Loucy (cell line): ENCODE results near the gene FNDC3A.
A peak's percentile ranks its signal among the peaks of the same experiment; 100 is the strongest.

Source experiments
- H2AFZ ChIP-seq: fragments of 200-600 bp; sonication (generic); 2 replicates; pipeline ENCODE4 v1.6.0; 2016; ENCODE audit warnings: antibody characterized with exemption, mild to moderate bottlenecking, low read length, moderate library complexity
- H3F3A ChIP-seq: fragments of 200-600 bp; 2 replicates; pipeline ENCODE4 v1.6.0; 2016; ENCODE audit warnings: antibody characterized with exemption, low read depth, mild to moderate bottlenecking
- H3K27me3 ChIP-seq: fragments of 200-600 bp; sonication (generic); 2 replicates; pipeline ENCODE4 v1.6.1; 2014; ENCODE audit warnings: low read length, mild to moderate bottlenecking; ENCODE audit not compliant: insufficient read depth, poor library complexity, severe bottlenecking
- H3K36me3 ChIP-seq: fragments of 200-600 bp; sonication (generic); 2 replicates; pipeline ENCODE4 v1.6.1; 2016; ENCODE audit warnings: low read length; ENCODE audit not compliant: insufficient read depth
- H3K4me1 ChIP-seq: fragments of 200-600 bp; sonication (generic); 2 replicates; pipeline ENCODE4 v1.5.1; 2014; ENCODE audit warnings: low read length, mild to moderate bottlenecking; ENCODE audit not compliant: insufficient read depth, poor library complexity, severe bottlenecking
- H3K4me2 ChIP-seq: fragments of 200-600 bp; sonication (generic); 2 replicates; pipeline ENCODE4 v1.6.0; 2014; ENCODE audit warnings: antibody characterized with exemption, low read length, low read depth, mild to moderate bottlenecking; ENCODE audit not compliant: poor library complexity, severe bottlenecking
- H3K4me3 ChIP-seq: fragments of 200-600 bp; sonication (generic); 2 replicates; pipeline ENCODE4 v1.5.1; 2014; ENCODE audit warnings: low read length, mild to moderate bottlenecking, mixed read lengths; ENCODE audit not compliant: poor library complexity, severe bottlenecking
- H3K79me2 ChIP-seq: fragments of 200-600 bp; sonication (generic); 2 replicates; pipeline ENCODE4 v1.6.1; 2014; ENCODE audit warnings: low read length; ENCODE audit not compliant: insufficient read depth
- H3K9ac ChIP-seq: fragments of 200-600 bp; sonication (generic); 2 replicates; pipeline ENCODE4 v1.6.0; 2014; ENCODE audit warnings: mild to moderate bottlenecking, low read depth, low read length, moderate library complexity; ENCODE audit not compliant: poor library complexity, severe bottlenecking
- H3K9me2 ChIP-seq: fragments of 200-600 bp; sonication (generic); replicated peaks from 2 replicates; pipeline ENCODE4 v1.6.1; 2016; ENCODE audit warnings: low read depth, low read length, mixed read lengths
- H3K9me3 ChIP-seq: fragments of 200-600 bp; sonication (generic); 2 replicates; pipeline ENCODE4 v1.6.1; 2014; ENCODE audit warnings: mild to moderate bottlenecking, antibody characterized with exemption, low read length, low read depth; ENCODE audit not compliant: insufficient read depth
- H4K20me1 ChIP-seq: fragments of 200-600 bp; sonication (generic); 2 replicates; pipeline ENCODE4 v1.6.0; 2014; ENCODE audit warnings: antibody characterized with exemption, low read length, mild to moderate bottlenecking; ENCODE audit not compliant: insufficient read depth, poor library complexity, severe bottlenecking
- CTCF ChIP-seq: fragments of 200-600 bp; sonication (generic); conservative IDR thresholded peaks from 2 replicates; pipeline ENCODE4 v1.5.1; 2014; ENCODE audit warnings: mild to moderate bottlenecking, antibody characterized with exemption, low read length
- EZH2phosphoT487 ChIP-seq: fragments of 200-600 bp; IDR thresholded peaks from 2 replicates; pipeline ENCODE4 v1.6.1; 2018; ENCODE audit warnings: antibody characterized with exemption, mild to moderate bottlenecking, moderate library complexity, borderline replicate concordance

Gene FNDC3A

GRCh38 chr13:49100637-49101570, 125.2 kb downstream of the FNDC3A start:
- Histone ChIP-seq H3K9me2 (no peaks in the 10 kb centered on the region), H3K79me2 (no peaks in the 10 kb centered on the region)
- no peak for TF ChIP-seq EZH2phosphoT487
- TF ChIP-seq CTCF: no peak

GRCh38 chr13:49108196-49108595, 132.5 kb downstream of the FNDC3A start:
- Histone ChIP-seq H3K9me2 (no peaks in the 10 kb centered on the region), H3K4me3 (no peak overlapping the region), H2AFZ (no peak overlapping the region), H3K79me2 (peaks cover 29% of the 10 kb centered on the region), H3K36me3 (no peaks in the 10 kb centered on the region), H3K27me3 (no peaks in the 10 kb centered on the region), H3K4me1 (peaks cover 15% of the 10 kb centered on the region), H3F3A (no peaks in the 10 kb centered on the region), H3K4me2 (no peak overlapping the region), H3K9ac (no peak overlapping the region), H4K20me1 (no peaks in the 10 kb centered on the region), H3K9me3 (no peaks in the 10 kb centered on the region)
- TF ChIP-seq CTCF: no peak
- no peak for TF ChIP-seq EZH2phosphoT487

More at GRCh38 chr13:49100637-49101570, 125.2 kb downstream of the FNDC3A start:
- Histone ChIP-seq H3K4me2 (no peak overlapping the region), H3K36me3 (no peaks in the 10 kb centered on the region), H2AFZ (no peak overlapping the region), H3K4me1 (no peaks in the 10 kb centered on the region), H3F3A (no peaks in the 10 kb centered on the region), H4K20me1 (no peaks in the 10 kb centered on the region), H3K4me3 (no peak overlapping the region), H3K27me3 (no peaks in the 10 kb centered on the region), H3K9ac (no peak overlapping the region), H3K9me3 (no peaks in the 10 kb centered on the region)

GRCh38 chr13:49110122-49110912, 134.6 kb downstream of the FNDC3A start:
- H3K9ac ChIP-seq: peak overlapping the region; percentile 74
- H3K27me3 ChIP-seq: no peaks in the 10 kb centered on the region
- TF ChIP-seq CTCF (no peak), EZH2phosphoT487 (no peak)
- peak overlapping the region; percentile 93 for H3K4me3 ChIP-seq
- peak overlapping the region; percentile 85 for H2AFZ ChIP-seq
- H3F3A ChIP-seq: no peaks in the 10 kb centered on the region
- no peaks in the 10 kb centered on the region for H3K9me3 ChIP-seq
- H4K20me1 ChIP-seq: no peaks in the 10 kb centered on the region
- H3K79me2 ChIP-seq: peaks cover 49% of the 10 kb centered on the region
- peak overlapping the region; percentile 82 for H3K4me2 ChIP-seq
- H3K9me2 ChIP-seq: no peaks in the 10 kb centered on the region
- H3K4me1 ChIP-seq: peaks cover 35% of the 10 kb centered on the region
- H3K36me3 ChIP-seq: peaks cover 2% of the 10 kb centered on the region; the same call in 1 of the 2 replicates
